CD1c-positive myeloid dendritic cell (primary cell): Measurements from ENCODE around the gene YTHDF1.
"Not testable (repeated sequence)": the region's sequence is repeated elsewhere in the genome, so short reads cannot be mapped to it uniquely, and the experiment has no call there.

Source experiments
- DNase-seq: peaks from one replicate; pipeline ENCODE4 v3.0.0-alpha.2; 2016; ENCODE audit errors: extremely low spot score

The YTHDF1 gene

DNA sequence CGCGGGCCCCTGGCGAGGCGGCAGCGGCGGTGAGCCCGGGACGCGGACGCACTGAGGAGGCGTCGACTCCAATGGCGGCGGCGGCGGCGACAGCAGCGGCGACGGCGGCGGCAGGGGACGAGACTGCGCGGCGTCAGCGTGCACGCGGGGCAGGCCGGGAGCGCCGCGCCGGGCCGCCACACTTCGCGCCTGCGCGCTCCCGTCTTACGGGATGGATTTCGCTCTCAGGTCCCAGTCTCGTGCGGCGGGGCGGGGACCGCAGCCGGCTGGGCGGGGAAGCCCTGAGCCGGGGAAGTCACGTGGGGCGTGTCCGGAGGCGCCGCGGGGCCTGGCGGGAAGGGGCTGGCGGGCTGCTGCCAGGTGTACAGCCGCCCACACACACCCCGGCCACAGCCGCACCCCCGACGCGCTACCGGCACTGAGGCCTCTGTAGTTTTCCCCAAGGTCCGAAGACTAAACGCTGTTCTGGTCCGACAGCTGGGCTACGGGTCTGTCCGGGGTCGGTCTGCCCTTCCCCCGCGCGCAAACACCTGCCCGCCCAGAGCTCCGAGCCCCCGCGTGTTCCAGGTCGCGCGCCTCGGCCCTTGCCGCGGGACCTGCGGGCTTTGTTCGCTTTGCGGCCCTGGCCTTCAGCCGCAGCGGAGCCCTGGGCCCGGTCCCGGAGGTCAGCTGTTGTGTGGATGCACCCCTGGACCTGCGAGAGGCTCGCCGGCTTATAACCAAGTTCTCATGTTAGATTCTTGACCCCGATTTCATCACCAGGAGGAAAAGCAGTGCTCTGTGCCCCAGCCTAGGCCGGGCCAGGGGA is at the start of gene YTHDF1:
Gene YTHDF1 (minus strand): TSS at position 91 of the 808 bp plus-strand sequence. CDS start 239 bp downstream, outside the sequence.
- peak; percentile 98 for DNase-seq

DNA sequence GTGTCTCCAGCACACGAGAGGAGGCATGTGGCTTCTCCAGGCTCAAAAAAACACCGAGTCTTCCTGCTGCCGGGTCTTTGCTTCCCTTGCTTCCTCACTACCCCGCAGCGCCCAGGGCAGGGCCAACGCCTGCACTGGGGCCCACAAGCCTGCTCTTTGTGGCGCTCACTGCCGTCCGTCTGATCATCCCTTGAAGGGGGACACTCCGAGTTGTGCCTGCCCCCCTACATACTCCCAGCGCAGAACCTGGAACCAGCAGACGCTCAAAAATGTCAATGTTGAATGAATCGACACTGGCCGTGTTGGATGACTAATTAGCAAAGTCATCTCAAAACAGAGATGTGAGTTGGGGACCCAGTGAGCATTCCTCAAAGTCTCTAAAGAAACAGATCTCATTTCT is 48.6 kb upstream of the YTHDF1 start:
- no peak for DNase-seq

- no peak for DNase-seq
These were observed 48.1 kb upstream of the YTHDF1 start for GRCh38 chr20:63264000-63264399.

DNA sequence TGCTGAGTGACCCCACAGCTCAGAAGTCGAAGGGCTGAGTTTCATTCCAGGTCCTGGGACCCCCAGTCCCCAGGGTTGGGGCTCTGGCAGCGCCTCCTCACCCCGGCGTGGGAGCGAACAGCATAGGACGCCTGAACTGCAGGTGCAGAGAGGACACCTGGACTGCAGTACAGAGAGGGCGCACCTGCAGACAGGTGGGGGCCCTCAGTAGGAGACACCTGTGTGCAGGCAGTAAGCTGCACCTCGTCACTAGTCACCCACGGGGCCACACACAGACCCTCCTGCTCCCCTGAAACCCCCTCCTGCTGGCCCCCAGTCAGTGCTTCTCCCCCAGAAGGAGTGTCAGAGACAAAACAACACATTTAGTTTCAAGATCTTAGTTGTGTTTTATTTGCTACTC is 46.9 kb upstream of the YTHDF1 start:
- no peak for DNase-seq

DNA sequence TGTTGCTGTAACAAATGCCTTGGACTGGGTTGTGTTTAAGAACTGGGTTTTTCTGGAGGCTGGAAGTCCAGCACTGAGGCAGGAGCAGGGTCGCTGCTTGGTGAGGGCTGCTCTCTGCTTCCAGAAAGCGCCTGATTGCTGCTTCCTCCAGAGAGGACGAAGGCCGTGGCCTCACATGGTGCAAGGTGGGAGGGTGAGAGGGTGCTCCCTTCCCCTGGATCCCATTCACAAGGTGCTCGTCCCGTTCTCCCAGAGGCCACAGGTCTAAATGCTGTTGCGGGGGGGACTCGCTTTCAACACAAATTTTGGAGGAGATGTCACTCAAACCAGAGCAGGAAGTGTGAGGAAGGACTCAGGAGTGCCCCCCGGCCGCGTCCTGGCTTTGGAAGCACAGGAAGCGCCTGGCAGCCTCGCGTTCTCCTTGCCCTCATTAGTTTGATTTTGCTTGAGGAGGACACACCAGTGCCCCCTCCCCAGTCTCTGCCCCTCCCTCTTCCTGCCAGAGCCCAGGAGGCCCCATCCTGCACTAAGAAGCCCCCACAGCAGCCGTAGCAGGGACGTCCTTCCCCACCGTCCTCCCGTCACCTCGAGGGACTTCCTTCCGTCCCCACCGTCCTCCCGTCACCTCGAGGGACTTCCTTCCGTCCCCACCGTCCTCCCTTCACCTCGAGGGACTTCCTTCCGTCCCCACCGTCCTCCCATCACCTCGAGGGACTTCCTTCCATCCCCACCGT is 46.0 kb upstream of the YTHDF1 start:
- DNase-seq: no peak

DNA sequence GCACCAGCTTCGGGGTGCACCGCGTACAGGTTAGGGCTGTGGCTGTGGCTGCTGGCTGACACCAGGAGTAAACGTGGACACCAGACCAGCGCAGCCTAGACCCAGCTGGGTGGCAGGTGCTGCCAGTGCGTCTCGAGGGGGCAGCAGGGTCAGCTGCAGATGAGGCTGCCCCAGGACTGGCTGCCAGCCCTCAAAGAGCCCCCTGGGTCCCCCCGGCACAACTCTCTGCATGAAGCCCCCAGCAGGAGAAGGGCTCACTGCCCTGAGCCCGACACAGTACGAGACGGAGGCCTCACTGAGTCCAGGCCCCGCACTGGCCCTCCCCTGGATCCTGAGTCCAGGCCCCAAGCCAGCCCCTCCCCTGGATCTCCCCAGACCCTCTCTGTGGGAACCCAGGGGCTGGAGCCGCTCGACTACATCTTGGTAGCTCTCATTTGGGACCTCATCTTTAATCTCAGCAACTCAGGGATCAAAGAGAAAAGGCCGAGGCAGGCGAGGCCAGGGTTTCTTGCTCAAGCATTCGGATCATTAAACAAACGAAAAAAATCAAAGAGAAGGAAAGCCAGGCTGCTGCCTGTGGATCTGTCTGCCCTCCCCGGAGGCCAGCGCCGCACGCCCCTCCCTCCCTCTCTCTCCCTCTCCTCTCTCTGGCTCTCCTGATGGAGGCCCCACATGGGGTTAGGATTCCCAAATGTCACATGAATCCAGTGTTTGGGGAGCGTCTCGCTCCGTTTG is 45.3 kb upstream of the YTHDF1 start:
- DNase-seq: no peak

- no peak for DNase-seq
These were observed 44.6 kb upstream of the YTHDF1 start for GRCh38 chr20:63260521-63260920.

DNA sequence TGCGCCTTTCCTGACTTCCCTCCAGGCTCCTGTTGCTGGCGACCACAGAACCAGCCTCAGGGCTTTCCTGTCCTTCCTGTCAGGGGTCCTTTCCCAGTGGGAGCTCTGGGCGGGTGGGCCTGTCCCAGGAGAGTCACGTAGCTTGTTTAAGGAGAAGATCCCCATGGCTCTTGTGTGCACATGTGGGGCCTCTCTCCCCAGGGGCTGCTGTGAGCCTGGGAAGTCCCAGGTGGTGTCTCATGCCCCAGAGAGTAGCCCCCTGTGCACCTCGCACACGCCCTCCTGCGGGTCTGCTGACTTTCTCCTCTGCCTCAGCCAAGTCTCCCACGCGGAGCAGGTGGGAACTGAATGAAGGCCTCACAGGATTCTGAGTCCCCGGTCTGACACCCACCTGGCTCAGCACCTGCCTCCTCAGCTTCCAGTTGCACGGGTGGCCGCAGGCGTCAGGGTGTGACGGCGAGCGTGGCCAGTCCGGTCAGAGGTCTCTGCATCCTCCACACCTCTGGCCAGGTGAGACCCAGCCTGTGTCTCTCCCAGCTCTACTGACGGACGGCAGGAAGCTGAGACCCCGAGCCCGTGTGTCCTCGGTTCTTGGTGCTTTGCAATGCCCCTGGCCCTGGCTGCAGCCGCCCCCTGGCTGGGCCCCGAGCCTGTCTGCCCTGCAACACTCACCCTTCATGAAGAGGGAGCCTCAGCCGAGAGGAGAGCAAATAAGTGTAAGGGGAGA is 44.0 kb upstream of the YTHDF1 start:
- no peak for DNase-seq

GRCh38 chr20:63258781-63259180 is 42.9 kb upstream of the YTHDF1 start:
- DNase-seq: no peak

DNA sequence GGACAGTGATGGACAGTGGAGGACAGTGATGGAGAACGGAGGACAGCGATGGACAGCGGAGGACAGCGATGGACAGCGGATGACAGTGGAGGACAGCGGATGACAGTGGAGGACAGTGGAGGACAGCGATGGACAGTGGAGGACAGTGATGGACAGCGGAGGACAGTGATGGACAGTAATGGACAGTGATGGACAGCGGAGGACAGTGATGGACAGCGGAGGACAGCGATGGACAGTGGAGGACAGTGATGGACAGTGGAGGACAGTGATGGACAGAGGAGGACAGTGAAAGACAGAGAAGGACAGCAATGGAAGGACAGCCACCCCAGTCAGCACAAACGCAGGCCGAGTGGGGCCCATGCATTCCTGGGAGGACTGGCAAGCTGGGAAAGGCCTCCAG is 41.7 kb upstream of the YTHDF1 start:
- no peak for DNase-seq

DNA sequence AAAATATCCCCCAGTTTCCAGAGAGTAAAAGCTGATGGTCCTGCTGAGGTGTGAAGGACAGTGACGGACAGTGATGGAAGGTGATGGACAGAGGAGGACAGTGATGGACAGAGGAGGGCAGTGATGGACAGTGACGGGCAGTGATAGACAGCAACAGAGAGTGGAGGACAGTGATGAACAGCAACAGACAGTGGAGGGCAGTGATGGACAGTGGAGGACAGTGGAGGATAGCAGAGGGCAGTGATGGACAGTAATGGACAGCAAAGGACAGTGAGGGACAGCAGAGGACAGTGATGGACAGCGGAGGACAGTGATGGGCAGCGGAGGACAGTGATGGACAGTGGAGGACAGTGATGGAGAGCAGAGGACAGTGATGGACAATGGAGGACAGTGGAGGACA is 41.0 kb upstream of the YTHDF1 start:
- DNase-seq: no peak

GRCh38 chr20:63255931-63256704 is 40.2 kb upstream of the YTHDF1 start:
- DNase-seq: no peak

DNA sequence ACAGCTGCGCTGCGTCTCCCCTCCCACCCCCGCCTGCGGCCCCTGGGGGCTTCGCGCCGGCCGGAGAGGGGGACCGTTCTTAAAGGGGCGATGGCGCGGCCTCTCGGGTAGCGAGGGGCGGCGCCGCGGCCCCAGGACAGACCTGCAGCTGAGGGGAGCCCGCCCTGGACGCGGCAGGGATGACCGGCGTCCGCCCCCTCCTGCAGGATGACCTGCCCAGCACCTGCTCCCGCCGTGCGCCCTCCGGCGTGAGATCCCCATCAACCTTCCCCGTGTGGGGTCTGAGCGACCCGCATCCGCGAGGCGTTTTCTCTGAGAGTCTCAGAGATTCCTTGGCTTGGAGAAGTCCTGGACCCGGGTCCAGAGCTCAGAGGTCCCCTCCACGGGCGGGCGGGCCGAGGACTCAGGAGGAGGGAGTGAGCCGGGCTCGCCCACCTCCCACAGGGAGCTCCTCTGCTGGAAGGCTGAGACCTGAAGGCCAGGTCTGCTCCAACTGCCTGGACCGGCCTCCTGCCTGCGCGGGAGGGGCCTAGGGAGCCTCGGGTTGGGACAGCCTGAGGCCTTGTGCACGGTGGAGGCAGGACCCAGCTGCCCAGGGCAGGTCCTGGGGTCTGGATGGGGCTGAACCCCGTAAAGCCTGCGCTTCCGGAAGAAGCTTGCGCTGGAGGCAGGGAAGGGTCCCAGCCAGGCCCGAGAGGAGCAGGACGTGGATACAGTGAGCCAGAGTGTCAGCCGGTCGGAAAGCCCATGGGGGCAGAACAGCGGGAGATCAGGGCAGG is 38.9 kb upstream of the YTHDF1 start:
- no peak for DNase-seq

DNA sequence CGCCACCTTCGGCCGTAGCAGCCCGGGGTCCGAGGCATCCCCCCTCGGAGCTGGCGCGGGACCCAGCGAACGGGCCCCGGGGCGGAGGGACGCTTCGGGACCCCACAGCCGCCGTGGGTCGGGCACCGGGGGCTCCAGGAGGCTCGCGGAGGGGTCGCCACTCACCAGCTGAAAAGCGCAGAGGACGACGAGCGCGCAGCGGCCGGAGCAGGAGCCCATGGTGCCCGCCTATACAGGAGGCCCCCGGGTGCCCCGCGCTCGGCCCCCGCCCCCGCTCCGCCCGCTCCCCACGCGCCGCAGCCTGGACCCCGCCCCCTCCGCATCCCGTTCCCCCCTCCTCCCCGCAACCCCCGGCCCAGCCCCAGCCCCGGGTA is 38.3 kb upstream of the YTHDF1 start, which contains the start of gene NKAIN4:
Gene NKAIN4 (minus strand): TSS at position 232 of the 374 bp plus-strand sequence. CDS start 13 bp downstream, at position 219.
- DNase-seq: no peak

DNA sequence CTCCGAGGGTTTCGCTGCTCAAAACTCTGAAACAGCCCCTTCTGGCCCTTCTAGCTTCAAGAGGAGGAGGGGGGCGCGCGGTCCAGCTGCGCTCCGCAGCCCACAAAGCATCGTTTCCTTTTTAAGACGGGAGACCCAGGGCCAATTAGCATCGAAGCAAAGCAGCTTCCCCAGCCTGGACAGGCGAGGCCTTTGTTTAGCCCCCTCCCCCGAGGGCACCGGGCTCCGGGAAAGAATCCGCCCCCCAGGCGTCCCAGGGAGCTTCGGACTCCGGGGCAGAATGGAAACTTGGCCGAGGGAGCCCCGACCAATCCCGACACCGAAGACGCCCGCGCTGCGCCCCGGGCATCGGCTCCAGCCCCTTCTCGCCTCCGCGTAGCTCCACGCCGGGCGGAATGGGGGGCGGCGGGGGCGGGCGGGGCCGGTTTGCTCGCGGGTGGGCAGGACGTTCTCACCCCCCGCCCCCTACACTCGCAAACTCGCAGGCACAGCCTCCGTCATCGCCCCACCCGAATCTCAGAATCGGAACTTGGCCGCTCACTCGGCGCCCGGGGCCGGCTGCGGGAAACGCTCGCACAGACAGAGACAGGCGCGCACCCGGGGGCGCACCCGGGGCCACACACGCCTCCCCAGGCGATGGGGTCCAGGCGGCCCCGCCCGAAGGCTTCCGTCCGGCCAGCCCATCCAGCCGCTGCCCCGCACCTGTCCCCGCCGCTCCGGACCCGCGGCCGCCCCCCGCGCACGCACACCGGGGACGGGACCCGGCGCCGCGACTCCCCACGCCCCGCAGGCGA is 37.7 kb upstream of the YTHDF1 start:
- no peak for DNase-seq

GRCh38 chr20:63253065-63253437 is 37.1 kb upstream of the YTHDF1 start:
- DNase-seq: no peak

- DNase-seq: no peak
These were observed 36.4 kb upstream of the YTHDF1 start for GRCh38 chr20:63252284-63252711.

- DNase-seq: not testable (repeated sequence)
These were observed 35.4 kb upstream of the YTHDF1 start for GRCh38 chr20:63251350-63251749.

GRCh38 chr20:63249891-63250290 is 34.0 kb upstream of the YTHDF1 start:
- no peak for DNase-seq
